Endometrial microvascular endothelial cells (primary cell): ENCODE results near the gene NEK11. TPM values are rescaled to one million over a fixed set of nuclear protein-coding genes. Genes with fewer than 3 reads are reported as not detected.
"Not testable (repeated sequence)": the region's sequence is repeated elsewhere in the genome, so short reads cannot be mapped to it uniquely, and the experiment has no call there.

Source experiments
- in situ Hi-C: cut with HindIII; loops from 2 replicates; pipeline ENCODE4 v1.10.0; 2017; ENCODE audit warnings: low sequenced_read_pairs, low pct_unique_long_range_greater_than_20kb; ENCODE audit errors: inconsistent ontology term
- total RNA-seq: library from RNA; depleted of rRNA; stranded (reverse); fragments of >200 nt; gene quantifications from one replicate; pipeline ENCODE4 v1.2.3, GENCODE V29; 2015; ENCODE audit errors: inconsistent ontology term

The NEK11 gene
- total RNA-seq, 1 donor from 2014 or later, result 5.1 TPM

- in situ Hi-C loops, result no loop called here
These were observed 302.0 kb downstream of the NEK11 start for GRCh38 chr3:131328721-131329120.

GRCh38 chr3:131329774-131330173, 303.1 kb downstream of the NEK11 start:
- in situ Hi-C loops, result no loop called here

GRCh38 chr3:131331456-131332085, 304.9 kb downstream of the NEK11 start:
- in situ Hi-C loops, result not testable (repeated sequence)

GRCh38 chr3:131338948-131339640, 312.4 kb downstream of the NEK11 start:
- in situ Hi-C loops, result no loop called here

GRCh38 chr3:131341761-131342160, 315.1 kb downstream of the NEK11 start:
- in situ Hi-C loops, result no loop called here

- in situ Hi-C loops, result no loop called here
These were observed 322.2 kb downstream of the NEK11 start for GRCh38 chr3:131348911-131349310.

GRCh38 chr3:131349454-131349853, 322.8 kb downstream of the NEK11 start:
- in situ Hi-C loops, result no loop called here

- in situ Hi-C loops, result no loop called here
These were observed 323.3 kb downstream of the NEK11 start for GRCh38 chr3:131349946-131350347.

GRCh38 chr3:131350506-131350905, 323.8 kb downstream of the NEK11 start:
- in situ Hi-C loops, result no loop called here

GRCh38 chr3:131353016-131353877, 326.6 kb downstream of the NEK11 start:
- in situ Hi-C loops, result no loop called here

GRCh38 chr3:131353986-131354385, 327.3 kb downstream of the NEK11 start:
- in situ Hi-C loops, result no loop called here

GRCh38 chr3:131356006-131356595, 329.4 kb downstream of the NEK11 start:
- in situ Hi-C loops, result no loop called here

GRCh38 chr3:131357275-131357674, 330.6 kb downstream of the NEK11 start:
- in situ Hi-C loops, result no loop called here

- in situ Hi-C loops, result no loop called here
These were observed 333.6 kb downstream of the NEK11 start for GRCh38 chr3:131360191-131360755.

- in situ Hi-C loops, result not testable (repeated sequence)
These were observed 334.4 kb downstream of the NEK11 start for GRCh38 chr3:131361066-131361463.

- in situ Hi-C loops, result no loop called here
These were observed 335.1 kb downstream of the NEK11 start for GRCh38 chr3:131361464-131362421.

GRCh38 chr3:131363275-131363674, 336.6 kb downstream of the NEK11 start:
- in situ Hi-C loops, result no loop called here
